Measurements from ENCODE around the gene SERPINI1.
"Not testable (repeated sequence)": the region's sequence is repeated elsewhere in the genome, so short reads cannot be mapped to it uniquely, and the experiment has no call there.

Gene SERPINI1

GRCh38 chr3:167810236-167810635 lies 74.7 kb downstream of the SERPINI1 start:
- no peak for DNase-seq

GRCh38 chr3:167811031-167811430 lies 75.5 kb downstream of the SERPINI1 start:
- DNase-seq, result no peak

GRCh38 chr3:167813169-167814123 lies 77.9 kb downstream of the SERPINI1 start:
- DNase-seq, result no peak

GRCh38 chr3:167814441-167814951 lies 79.0 kb downstream of the SERPINI1 start:
- DNase-seq, result no peak

GRCh38 chr3:167816953-167817352 lies 81.4 kb downstream of the SERPINI1 start:
- no peak for DNase-seq

GRCh38 chr3:167820102-167820865 lies 84.8 kb downstream of the SERPINI1 start:
- DNase-seq, result no peak

GRCh38 chr3:167821248-167821805 lies 85.8 kb downstream of the SERPINI1 start:
- DNase-seq, result no peak

- DNase-seq, result no peak
These were observed 88.2 kb downstream of the SERPINI1 start for GRCh38 chr3:167823738-167824137.

GRCh38 chr3:167827588-167827987 lies 92.1 kb downstream of the SERPINI1 start:
- DNase-seq, result not testable (repeated sequence)

GRCh38 chr3:167829071-167829470 lies 93.5 kb downstream of the SERPINI1 start:
- DNase-seq, result no peak

GRCh38 chr3:167830007-167830406 lies 94.5 kb downstream of the SERPINI1 start:
- no peak for DNase-seq

GRCh38 chr3:167835359-167835758 lies 99.8 kb downstream of the SERPINI1 start:
- no peak for DNase-seq

GRCh38 chr3:167835953-167836352 lies 100.4 kb downstream of the SERPINI1 start:
- no peak for DNase-seq

- DNase-seq, result no peak
These were observed 101.9 kb downstream of the SERPINI1 start for GRCh38 chr3:167837466-167837865.

- no peak for DNase-seq
These were observed 104.1 kb downstream of the SERPINI1 start for GRCh38 chr3:167839460-167840134.

GRCh38 chr3:167840247-167840646 lies 104.7 kb downstream of the SERPINI1 start:
- no peak for DNase-seq

GRCh38 chr3:167843481-167843880 lies 108.0 kb downstream of the SERPINI1 start:
- DNase-seq, result no peak

GRCh38 chr3:167843886-167844285 lies 108.4 kb downstream of the SERPINI1 start:
- no peak for DNase-seq

GRCh38 chr3:167844528-167844927 lies 109.0 kb downstream of the SERPINI1 start:
- no peak for DNase-seq

GRCh38 chr3:167851171-167851570 lies 115.7 kb downstream of the SERPINI1 start:
- DNase-seq, result no peak

- no peak for DNase-seq
These were observed 116.2 kb downstream of the SERPINI1 start for GRCh38 chr3:167851749-167852148.

- DNase-seq, result no peak
These were observed 116.7 kb downstream of the SERPINI1 start for GRCh38 chr3:167852216-167852615.

- DNase-seq, result no peak
These were observed 118.5 kb downstream of the SERPINI1 start for GRCh38 chr3:167854063-167854462.
